Activated T-helper 9 cell treated with anti-CD3 and anti-CD28 coated beads, Interleukin-2, amount 50 U/mL, for 16 hours (primary cell): ENCODE measurements around the gene LAMB4.

Experiments
- DNase-seq: peaks from one replicate; pipeline ENCODE4 v3.0.0-alpha.2; 2020; ENCODE audit warnings: low read depth

Gene LAMB4

DNA sequence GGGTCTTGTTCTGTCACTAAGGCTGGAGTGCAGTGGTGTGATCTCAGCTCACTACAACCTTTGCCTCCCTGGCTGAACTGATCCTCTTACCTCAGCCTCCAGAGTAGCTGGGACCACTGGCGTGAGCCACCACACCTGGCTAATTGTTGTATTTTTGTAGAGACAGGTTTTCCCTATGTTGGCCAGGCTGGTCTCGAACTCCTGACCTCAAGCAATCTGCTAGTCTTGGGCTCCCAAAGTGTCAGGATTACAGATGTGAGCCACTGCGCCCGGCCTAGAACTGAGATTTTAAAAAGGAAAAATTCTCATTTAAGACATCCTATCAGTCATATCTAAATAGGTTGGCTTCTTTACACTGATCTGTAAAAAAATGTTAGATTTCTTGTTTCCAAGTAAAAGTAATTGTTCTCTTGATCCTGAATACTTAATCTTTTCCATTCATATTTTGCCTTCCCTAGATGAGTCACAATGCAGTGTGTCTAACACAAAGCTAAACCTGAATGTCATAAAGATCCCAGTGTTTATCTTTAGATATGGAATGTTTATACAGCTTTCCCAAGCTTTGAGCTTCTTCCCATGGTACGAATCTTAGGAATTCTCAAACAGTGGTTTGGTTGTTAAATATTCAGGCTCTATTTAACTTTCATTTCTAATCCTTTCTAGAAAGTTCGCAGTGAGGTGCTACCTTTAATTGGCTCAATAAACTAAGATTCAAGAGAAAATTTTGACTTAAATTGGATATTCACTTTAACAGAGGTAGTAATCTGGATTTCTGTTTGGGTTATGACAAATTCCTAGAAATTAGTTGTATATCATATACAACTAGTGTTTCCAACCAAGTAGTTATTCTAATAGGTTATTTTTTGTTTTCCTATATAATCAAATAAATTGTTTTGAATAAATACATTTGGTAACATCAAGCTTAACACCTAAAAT lies 115.1 kb downstream of the LAMB4 start:
- no peak for DNase-seq

DNA sequence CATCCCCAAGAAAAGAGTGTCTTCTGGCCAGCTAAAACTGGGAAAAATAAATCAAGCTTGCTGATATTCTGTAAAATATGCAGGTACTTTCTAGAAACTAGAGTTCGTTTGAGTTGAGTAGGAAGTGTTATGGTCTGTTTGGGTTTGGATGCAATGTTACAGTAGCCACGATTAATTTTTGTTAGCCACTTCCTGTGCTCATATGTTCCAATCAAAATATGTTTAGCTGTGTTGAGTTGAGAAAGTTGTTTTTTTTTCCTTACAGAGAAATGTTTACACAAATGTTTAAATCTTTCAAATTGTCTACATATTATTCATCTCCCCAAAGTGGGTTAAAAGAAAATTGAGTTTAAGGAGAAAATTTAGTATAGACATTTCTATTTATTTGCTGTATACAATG lies 115.9 kb downstream of the LAMB4 start:
- DNase-seq: no peak

DNA sequence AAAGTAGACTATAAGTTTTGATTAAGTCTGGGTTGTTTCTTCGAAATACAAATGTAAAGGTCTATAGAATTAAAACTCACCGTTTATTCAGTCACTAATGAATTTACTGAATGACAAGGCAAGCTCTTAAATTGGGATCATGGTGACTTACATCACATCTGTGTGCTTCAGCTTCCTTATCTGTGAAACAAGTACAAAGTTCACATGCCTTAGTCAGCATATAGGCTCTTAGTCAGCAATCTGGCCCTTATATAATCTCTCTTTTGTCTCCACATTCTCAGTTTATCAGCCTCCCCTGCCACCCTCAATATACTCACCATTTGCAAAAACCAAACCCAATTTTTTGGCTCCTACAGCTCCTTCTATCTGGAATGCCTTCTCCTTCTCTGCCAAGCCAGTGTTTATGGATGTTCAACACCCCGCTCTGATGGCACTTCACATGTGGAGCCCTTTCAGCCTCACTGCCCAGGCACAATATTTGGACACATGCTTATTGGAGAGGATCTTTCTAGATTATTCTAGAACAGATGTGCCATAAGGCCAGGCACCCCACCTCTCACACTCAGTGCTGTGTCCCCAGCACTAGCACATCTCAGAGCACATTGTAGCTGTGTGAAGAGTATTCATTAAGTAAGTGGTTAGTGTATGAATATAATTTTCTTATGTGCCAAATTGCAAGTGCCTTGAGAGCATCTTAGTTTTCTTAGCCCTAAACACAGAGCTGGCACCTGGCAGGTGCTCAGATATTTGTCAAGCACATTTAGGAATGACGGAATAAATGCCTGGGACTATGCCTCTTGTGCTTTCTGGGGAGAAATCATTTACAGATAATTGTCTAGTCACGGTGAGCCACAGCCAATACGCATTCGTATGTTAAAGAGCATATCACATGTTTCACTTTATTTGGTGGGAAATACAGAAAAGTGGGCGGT lies 117.4 kb downstream of the LAMB4 start:
- DNase-seq: no peak

DNA sequence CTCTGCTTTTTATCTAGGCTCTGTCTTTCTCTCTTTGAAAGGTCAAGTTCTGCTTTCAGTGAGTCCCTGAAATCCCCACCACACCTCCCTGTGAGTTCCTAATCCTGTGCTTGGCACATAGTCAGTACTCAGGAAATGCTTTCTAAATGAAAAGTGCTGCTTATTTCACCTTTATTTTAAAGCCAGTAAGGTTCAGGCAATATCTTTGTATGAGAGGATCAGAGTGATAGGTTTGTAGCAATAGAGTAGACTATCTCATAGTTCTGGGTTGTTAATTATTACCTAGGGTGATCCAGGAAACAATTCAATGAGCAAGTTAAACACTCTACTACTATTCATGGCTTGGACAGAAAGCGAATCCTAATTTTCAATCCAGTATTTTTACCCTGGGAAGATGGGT lies 119.8 kb downstream of the LAMB4 start:
- no peak for DNase-seq

DNA sequence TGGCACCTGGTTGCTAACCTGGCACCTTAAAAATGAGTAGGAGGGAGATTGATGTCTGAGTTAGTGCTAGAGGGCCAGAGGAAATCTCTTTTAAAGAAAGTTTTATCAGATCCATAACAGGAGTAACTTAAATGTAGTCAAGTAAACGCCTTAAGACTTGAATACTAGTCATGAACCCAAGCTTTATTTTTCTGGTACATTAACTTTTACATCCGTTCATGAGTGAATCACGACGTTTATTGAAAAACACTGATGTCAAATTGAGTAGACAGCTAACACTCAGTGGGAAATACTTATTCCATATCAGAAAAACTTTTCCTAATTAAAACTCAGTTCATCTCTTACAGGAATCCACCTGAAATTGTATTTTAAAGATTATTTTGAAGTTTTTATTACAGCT lies 120.3 kb downstream of the LAMB4 start:
- no peak for DNase-seq

DNA sequence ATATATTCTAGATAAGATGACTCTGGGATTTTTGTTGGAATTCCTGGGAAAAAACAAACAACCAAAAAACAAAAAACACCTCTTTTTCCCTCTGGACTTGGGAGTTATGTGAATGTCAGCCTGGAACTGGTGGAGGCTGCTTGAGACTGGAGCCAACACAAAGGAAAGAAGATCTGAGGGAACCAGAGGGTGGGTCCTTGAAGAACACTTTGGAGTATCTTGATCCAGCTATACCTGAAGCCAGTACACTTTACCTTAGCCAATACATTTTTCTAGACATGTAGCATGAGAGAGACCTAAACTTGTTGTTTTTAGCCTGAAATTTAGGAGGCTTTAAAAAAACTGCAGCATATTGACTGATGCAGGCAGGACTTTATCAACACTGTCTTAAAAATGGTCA lies 121.3 kb downstream of the LAMB4 start:
- no peak for DNase-seq

DNA sequence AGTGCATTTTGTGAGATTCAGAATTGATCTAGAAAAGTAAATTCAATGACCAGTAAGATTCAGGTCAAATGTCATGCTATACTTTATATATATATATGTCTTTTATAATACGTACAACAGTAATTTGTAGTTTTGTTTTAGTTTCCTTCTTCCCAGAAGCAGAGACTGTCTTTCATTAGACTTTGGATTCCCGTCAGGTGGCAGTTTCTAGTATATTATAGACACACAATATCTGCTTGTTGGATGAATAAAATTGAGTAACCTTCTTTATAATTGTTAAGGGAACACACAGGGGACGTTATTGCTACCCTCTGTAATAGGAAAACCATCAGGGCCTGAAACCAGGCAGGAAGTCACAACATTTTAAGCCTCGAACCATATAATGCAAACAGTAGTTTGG lies 121.9 kb downstream of the LAMB4 start:
- no peak for DNase-seq

DNA sequence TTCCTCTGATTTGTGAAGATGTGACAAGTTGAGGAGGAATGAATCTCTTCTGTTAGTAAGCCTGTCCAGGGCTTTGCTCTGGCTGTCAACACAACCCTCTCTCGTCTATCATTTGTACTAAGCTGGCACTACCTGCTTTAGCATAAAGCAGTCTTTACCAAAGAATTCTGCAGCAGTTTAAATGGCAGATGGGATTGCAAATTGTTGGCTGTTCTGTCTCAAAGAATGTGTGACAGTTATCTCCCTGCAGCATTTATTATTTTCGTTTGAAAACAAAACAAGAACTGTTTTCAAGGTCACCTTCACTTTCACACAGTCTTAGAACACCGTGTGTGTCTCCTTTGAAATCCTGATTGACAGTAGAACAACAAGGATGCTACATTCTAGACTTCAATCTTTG lies 122.4 kb downstream of the LAMB4 start:
- DNase-seq: no peak

DNA sequence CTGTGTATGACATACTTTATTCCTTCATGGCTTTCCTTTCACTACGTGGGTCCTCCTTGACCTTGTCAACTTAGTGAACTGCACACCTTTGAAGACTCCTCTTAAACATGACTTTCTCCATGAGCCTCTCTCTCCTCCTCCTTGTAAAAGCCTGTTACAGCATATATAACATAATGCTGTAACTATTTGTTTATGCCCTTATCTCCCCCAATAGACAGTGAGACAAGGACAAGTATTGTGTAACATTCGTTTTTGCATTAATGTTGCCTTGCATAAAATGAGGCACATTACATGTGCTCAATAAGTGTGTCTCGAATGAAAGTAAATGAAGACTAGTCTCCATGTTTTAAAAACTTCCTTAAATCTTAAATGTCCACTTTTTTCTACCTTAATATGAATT lies 122.9 kb downstream of the LAMB4 start:
- DNase-seq: no peak

DNA sequence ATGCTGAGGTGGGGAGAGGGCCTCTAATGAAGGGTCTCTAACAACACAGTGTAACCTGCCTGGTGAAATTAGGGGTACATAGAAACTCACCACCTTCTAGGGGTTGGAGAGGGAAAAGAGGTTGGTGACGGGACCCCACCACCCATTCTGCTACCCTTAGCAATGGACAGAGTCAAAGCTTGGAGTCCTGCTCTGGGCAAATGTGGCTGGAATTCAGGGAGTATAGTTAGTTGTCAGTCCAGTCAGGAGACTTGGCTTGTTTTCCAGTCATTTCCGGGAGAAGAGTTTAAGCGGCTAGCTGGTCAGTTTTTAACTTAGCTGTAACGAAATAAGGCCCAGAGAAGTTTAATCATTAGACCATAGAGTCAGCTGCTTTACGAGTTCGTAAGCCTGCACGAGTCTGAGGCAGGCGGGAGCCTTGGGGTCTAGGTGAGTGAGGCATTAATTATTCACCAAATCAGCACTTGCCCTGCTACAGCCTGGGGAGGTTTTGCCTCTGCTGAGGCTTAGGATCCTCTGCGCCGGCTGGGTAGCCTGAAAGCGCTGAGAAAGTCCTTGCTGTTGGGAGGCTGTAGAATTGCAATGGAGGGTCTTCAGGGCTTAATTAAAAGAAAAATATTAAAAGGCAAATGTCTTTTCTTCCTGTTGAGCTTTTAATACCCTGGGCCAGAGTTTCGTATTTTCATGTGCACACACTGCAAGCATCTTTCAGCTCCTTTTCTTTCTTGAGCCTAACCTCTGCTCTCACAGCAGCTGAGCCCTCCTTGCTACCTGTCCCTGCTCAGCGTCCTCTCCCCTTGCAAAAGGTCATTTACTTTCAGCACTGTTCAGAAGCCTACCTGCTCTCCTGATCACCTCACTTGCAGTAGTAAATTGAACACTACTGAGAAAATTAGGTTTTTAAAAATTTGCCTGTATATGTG lies 125.7 kb downstream of the LAMB4 start:
- DNase-seq: no peak

DNA sequence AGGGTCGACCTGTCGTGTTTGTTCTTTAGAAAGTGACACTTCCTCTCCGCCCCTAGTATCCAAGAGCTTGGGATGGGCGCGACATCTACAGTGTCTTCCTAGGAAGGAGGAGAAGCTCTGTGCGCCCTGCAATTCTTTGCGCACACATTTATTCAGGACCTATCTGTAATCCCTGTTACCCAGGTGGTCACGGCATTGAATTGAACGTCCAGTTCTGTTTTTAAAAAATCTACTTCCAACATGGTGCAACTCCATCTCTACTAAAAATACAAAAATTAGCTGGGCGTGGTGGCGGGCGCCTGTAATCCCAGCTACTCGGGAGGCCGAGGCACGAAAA lies 126.6 kb downstream of the LAMB4 start:
- DNase-seq: no peak

DNA sequence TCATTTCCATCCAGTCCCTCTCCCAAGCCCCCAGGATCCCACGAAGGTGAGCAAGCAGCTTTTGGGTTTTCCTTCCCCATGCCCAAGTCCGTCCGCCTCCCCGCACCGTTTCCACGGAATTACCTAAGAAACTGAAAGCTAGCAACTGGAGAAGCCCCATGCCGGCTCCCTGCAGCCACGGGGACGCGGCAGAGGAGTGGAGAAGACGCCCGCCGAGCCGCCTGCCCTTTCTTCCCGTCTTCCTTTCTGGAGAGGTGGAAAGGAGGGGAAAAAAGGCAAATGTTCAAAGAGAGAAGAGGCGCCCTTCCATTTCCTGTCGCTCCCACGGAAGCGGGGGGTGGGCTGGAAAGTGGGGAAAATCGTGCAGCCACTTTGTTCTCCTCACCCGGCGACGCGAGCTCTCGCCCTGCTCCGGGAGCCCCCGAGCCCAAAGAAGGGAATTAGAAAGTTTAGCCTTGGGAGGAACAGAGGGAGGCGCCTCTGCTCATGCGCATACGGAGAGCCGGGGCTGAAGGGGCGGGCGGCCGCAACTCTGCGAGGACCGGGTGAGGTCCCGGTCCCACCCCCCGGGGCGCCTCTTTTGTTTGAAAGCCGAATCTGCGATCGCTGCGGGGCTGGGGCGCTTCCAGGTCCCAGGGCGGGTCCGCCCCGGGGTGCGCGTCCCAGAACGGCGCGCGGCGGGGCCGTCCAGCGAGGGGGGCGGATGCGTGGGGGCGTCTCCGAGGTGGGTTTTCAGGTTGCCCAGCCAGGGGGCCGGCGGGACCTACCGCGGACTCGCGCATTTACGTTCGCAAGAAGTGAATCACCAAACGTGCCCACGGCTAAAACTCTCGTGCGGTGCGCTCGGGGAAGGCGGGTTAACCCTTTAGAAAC lies 127.2 kb downstream of the LAMB4 start, which contains the start of gene LAMB1:
LAMB1 (minus strand) TSS at position 436 of the 873 bp plus-strand sequence; CDS start at position 160, 276 bp downstream.
- no peak for DNase-seq

DNA sequence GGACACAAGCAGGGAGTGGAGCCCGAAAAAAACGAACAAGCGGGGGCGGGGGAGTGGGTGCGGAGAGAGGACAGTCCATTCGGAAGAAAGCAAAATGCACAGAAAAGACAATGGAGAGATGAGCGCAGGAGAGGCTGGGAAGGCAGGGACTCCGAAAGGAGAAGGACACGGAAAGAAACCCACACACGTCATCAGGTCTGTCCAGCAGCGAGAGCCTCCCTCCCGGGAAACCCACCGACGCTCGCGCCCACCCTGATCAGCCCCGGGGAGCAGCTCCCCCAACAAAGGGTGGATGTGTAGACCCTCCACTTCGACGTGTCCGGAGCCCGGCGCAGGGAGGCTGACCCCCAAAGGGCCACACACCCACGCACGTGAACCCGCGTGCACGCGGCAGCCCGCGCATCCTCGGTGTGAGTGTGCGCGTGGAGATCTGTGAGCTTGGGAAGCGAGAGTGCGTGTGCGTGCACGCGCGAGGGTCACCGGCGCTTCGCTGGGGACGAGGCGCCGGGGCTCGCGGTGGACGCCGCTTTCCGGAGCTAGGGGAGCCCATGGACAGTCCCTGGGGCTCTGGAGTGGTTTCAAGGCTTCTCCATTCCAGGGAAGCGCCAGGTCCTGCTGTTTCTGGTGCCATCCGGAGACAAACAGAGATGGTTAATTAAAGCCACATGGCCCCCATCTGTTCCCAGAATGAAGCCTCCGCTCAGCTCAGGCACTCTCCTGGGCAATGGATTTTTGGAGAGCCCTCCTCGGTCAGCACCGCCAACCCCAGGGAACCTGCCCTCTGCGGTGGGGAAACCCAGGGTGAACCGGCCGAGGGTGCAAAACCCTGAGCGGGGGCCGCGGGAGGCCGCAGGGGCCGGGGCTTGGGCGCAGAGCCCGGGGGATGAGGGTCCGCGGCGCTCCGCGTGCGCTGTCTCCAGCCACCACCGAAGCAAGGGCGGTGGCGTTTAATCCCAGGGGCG lies 128.1 kb downstream of the LAMB4 start:
- no peak for DNase-seq

DNA sequence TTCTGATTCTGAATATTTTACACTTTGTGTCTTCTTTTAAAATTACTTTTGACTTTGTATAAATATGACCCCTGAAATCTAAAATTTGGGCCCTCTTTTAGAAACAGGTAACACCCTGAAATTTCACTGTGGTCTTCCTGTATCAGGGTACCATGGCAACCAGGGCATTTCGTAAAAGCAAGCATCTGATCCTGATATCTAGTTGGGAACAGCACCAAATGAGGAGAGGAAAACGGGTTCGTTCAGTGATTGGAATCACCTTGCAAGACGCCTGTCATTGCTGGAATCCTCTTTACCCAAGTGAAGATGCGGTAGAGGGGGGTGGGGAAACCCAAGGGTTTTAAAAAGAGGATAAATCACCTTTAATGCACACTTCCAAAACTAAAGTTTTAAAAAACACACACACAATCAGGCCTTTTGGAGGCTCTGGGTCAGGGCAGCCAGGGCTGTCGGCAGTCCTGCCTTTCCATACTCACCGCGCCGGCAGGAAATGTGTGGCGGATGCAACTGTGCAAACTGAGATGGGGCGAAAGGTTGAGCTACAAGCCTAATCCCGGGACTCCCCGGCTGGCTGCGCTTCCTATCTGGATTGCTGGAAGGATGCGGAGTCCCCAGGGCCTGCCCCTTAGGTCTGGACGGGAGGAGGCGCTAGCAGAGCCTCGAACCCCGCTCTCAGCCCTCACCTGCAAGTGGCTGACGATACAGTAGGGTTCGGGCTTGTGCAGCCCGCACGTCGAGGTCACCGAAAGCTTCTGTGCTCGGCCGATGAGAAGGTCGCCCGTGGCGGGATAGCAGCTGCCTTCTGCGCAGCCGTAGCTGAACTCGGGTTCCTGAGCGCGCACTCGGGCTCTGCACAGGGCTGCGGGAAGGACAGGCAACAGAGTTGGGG lies 129.0 kb downstream of the LAMB4 start:
- no peak for DNase-seq

DNA sequence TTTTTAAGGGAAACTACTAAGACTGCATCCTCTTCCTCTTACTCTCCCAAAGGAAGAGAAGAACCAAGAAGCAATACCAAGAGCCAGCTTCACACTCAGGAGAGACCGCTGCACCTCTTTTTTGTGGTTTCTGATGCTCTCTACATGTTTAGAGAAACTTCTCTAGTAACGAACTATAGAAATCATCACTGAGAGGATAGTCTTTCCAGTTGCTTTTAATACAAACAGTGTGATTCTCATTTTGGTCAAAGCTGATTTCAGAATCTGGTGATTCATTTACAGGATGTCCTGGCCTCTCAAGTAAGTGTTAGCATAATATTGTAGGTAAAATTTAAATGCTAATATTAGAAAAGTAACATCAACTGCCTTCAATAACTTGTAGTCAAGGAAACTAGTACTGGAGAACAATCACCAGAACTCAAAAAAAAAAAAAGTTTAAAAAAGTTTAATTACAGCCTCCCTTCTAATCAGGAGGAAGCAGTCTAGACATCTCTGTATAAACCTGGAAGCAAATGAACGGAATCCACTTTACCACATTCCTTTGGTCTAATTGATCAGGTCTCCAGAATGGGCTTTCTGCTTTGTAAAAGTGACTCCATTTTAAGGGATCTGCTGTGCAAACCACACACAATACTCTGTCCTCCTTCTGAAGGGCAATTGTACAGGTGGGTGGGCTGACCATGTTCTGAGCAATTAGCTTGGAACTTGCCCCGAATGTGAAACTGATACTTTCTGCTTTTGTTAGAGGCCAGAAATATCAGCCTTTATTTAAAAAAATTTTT lies 130.2 kb downstream of the LAMB4 start:
- no peak for DNase-seq

DNA sequence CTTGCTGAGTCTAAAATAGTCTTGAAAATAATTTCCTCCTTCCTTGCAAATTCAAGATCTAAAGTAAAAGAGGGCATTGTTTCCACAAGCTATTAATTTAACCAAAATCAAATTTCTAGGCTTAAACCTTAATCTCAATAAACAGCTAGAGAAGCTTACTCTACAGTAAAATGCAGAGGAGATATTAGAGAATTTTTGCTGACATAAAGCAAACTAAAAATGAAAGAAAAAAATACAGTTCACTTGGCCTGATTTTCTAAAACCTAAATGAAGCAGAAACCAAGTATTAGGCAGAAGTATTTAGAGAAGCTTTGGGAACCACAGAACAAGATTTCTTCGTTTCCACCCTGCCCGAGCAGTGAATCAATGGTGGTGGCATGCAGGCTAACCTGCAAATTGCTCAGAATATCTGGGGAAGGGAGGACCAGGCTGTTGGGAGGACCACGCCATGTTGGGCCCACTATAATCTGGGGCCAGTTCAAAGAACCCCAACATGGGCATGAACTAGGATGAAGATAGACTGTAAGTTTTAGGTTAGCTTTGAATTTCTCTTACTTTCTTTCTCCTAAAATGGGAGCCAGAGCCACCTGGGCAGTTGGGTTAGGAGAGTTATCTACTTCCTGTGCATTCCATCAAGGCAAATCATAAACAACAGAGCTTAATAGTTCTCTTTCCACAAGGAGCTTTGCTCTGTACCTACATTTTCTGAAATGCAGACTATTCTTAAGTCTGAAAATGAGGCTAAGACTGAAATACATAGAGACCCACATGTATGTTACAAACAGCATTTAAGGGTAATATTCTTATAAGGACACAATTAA lies 131.3 kb downstream of the LAMB4 start:
- DNase-seq: no peak

DNA sequence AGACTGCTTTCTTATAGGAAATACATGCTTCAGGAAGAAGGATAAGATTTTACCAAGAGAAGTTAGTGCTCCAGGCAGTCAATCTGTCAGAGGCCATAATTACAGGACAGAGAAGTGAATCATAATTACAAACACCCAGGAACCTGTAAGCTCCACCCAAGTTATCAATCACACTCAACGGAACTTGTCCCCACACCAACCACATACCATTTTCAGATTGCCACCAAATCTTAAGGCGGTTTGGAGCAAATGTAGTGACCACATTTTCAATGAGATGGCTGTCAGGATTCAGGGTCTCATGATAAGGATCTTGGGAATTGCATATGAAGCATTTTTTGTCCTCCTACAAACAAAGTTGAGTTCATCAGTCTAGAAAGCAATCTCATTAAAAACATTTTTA lies 132.0 kb downstream of the LAMB4 start:
- DNase-seq: no peak
